Right hindlimb (tissue), 1 donor: ENCODE results near the gene CYBA.

Experiments
- DNase-seq: peaks from one replicate; pipeline ENCODE4 v3.0.0-alpha.2; 2018

CYBA gene

DNA sequence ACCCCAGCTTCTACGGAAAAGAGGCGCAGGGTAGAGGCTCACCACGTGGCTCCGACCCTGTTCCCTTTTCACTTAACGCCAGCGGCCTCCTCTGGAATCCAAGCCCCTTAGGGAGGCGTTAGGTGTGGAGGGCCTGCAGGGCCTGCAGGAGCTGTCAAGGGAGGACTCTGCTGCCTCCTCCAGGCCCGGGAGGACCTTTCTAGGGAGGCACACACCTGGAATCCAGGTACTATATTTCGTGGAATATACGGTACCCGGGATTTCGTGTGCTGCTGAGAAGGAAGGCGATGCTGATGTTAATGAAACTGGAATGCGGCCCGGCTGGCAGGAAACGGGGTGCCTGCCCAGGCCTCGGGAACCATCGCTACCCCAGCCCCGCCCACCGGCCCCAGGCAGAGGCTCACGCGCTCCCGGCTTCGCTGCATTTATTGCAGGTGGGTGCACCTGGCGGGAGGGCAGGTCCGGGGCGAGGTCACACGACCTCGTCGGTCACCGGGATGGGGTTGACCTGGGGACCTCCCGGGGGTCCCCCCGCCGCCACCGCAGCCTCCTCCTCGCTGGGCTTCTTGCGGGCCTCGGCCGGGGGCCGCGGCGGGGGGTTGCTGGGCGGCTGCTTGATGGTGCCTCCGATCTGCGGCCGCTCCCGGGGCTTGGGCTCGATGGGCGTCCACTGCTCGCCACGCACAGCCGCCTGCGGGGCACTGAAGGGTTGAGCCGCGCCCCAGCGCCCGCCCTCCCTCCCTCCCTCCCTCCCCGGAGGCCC, 7.8 kb downstream of the CYBA start:
- no peak for DNase-seq

GRCh38 chr16:88640498-88641247, 10.2 kb downstream of the CYBA start:
- DNase-seq: no peak

GRCh38 chr16:88640039-88640495, 10.8 kb downstream of the CYBA start:
- DNase-seq: no peak

DNA sequence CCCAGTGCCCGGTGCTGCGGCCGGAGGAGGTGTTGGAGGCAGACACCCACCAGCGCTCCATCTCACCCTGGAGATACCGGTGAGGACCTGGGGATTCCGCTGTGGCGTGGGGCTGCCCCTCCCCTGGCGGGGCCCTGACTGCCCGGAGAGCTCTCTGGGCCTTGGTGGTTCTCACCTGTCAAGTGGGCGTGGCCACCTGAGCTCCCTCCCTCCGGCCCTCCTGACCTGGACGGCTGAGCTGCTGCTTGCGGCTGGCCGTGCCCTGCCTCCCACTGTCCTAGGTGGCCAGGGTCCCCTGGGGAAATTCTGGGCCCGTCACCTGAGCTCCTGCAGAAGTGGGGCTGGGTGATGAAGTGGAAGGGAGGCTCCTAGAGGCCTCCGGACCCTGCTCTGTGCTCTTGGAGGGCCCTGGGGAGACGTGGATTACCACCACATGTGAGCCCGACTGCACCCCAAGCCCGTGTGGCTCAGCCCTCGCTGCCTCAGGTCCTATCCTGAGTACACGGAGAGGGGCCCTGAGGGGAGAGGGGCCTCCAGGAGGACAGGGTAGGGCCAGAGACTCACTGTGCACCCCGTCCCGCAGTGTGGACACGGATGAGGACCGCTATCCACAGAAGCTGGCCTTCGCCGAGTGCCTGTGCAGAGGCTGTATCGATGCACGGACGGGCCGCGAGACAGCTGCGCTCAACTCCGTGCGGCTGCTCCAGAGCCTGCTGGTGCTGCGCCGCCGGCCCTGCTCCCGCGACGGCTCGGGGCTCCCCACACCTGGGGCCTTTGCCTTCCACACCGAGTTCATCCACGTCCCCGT, 11.4 kb downstream of the CYBA start:
- DNase-seq: no peak

DNA sequence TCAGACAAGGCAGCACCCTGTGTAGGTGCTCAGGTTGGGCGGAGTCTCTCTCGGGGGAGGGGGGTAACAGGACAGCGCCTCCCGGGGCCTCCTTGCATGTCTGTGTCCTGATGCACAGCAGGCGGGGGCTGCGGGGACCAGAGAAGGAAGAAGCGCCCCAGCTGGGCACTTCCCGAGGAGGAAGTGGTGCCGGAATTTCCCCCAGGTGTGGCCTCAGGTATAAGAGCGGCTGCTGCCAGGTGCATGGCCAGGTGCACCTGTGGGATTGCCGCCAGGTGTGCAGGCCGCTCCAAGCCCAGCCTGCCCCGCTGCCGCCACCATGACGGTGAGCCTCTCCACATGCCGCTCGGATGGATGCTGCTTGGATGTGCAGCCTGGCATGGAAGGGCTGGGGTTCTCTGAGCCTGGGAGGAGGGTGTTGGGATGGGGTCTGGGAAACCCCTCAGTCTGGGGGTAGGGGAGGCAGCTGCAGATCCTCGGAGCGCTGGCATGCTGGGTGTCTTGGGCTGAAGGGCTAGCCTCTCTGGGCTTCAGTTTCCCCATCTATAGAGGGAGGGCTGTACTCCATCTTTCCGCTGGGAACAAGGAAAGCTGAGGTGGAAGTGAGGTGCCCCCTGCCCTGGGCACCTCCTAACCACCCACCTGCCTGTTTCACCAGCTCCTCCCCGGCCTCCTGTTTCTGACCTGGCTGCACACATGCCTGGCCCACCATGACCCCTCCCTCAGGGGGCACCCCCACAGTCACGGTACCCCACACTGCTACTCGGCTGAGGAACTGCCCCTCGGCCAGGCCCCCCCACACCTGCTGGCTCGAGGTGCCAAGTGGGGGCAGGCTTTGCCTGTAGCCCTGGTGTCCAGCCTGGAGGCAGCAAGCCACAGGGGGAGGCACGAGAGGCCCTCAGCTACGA, 12.3 kb downstream of the CYBA start, which contains the start of gene IL17C:
IL17C (plus strand) TSS at position 250 of the 908 bp plus-strand sequence; CDS start at position 320, 70 bp downstream.
- DNase-seq: no peak

DNA sequence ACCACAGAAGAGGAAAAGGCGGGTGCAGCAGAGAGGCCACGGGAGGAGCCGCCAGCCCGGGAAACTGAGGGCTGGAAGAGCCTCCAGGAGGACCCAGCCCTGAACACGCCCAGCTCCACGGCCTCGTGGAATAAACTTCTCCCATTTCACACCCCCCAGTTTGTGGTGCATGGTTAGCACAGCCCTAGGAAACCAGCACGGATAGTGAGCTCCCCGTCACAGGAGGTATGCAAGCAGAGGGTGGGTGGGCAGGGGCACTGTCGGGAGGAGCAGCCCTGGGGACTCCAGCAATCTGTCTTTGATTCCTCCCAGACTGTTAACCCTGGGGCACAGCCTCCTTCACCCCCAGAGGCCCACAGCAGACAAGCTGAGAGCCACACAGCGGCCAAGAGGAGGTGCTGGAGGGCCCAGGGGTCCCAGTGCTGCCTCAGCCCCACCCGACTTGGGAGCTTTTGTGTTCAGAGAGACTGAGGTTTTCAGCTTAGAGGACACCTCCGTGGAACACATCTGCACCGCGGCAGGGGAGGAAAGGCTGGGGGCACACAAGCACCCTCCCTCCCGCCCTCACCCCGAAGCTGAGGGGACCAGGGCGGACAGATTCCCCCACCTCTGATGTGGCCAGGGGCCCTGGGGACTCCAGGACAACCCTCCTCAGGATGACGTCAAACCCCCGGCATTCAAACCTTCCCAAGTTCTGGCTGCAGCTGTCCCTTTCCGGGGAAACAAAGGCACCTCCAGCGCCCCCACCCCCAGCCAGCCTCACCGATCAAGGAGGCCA, 14.2 kb downstream of the CYBA start:
- DNase-seq: no peak

- DNase-seq: no peak
Observed at GRCh38 chr16:88635671-88636319, 15.1 kb downstream of the CYBA start.

DNA sequence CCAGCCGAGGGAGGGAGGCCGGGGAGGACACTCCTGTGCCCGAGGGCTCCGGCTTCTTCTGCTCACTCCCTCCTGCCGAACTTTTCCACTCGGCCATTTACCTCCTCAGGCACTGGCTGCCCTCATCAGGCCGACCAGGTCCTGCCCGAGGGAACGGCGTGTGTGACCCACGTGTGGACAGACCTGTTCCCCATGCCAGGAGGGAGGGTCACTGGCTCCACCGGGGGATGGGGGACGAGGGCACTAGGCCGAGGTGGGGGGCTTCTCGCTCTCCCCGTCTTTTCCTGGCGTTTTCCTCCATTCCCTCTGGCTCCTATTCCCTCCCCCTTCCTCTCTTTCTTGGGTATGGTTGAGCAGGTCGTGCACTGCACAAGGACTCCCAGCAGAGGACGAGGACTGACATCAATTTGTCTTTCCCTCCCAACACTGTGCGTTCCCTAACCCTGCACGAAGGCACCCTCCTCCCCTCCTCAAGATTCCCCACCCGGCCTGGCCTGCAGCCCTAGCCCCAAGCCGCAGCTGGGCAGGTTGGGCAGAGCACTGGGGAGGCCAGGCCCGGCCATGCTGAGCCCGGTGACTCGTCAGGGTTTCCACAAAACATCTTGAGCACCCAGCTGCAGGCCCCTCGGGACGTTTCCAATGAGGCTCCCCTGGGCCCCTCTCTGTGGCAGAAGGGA, 15.7 kb downstream of the CYBA start:
- no peak for DNase-seq

DNA sequence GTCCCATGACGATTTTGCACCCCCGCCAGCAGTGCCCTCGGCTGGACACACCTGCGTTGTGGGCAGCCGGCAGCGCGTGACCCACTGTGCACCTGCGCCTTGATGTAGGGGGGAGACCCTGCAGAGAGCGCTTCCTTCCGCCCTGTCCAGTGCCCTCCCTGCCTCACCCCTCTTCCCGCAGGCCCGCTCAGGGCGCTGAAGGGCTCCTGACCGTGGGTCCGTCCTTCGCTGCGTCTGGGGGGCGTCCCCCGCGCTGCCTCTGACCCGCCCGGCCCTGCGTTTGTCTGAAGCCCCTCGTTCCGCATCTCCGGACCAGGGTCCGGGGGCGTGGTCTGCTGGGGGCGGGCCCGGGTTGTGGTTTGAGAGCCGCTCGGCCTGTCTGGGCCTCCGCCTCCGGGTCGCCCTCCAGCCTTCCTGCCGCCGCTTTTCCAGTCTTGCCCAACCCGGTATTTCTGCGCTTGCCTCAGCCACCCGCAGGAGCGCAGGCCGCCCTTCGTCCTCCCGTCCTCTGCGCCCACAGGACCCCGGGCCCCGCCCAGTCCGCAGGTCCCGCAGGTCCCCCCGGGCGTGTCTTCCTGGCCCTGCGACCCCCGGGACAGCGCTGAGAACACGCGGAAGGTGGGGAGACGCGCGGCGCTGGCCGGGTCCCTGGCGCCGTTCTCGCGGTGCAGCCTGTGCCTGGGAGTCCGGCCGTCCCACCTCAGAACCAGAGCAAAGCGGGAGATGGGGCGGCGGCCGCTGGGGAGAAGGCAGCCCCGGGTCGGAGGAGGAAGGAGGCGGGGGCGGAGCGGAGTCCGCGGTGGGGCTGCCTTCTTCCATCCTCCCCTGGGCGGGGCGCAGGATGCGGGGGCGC, 16.5 kb downstream of the CYBA start:
- no peak for DNase-seq

GRCh38 chr16:88633684-88634140, 17.1 kb downstream of the CYBA start:
- DNase-seq: no peak

DNA sequence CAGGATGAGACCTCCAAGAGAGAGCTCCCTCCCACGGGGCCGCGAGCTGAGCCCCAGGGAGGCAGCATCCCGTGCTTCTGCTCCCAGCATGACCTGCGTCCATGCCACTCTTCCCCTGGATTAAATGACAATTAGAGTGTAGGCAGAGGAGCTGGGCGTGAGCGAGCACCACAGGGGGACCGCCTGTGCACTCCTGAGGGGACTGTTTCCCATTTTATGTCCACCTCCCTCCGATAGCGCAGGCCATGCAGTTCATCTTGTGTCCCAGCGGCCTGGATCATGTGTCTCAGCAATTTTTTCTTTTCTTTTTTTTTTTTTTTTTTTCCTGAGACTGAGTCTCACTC, 18.3 kb downstream of the CYBA start:
- DNase-seq: no peak

DNA sequence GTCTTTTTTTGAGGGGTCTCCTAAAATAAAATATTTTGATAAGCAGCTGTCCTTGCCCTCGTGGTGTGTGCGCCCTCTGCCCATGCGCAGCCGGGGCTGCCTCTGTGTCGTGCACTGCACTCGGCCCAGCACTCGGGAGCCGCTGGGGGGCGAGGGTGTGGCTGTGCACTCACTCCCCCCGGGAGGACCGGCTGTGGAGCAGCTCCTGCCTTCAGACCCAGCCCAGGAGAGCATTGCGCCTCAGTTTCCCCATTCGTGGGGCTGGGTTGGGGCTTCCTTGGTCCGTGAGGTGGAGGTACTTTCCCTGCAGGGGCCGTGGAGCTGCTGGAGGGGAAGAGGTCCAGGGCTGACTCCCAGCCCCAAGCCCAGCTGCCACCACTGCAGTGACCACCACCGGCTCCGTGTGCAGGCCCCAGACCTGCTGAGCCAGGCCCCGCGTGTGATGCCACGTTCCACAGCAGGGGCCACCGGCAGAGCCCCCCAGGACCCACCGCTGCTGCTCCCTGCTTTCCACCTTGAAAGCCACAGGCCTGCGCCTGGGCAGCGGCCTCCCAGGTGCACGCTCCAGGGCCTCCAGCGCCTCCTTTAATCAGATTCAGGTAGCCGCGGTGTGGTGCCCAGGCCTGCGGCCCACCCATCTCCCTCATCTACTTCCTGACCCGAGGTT, 18.8 kb downstream of the CYBA start:
- DNase-seq: no peak

DNA sequence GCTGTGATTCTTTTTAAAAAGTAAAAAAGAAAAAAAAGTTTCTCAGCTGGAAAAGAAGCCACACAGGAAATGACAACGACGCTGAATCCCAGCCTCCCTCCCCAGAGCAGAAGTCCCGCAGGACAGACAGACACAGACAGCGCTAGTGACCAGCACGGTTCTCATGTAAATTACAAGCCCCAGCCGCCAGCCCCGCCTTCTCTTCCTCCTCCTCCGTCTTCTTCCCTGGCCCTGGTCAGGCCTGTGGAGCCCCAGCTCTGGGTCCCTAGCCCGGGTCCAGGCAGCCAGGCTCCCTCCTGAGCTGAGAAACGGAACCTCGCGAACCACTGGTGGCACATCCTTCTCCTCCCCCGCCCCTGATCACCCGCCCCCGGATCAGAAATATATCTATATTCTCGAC, 19.5 kb downstream of the CYBA start:
- no peak for DNase-seq

DNA sequence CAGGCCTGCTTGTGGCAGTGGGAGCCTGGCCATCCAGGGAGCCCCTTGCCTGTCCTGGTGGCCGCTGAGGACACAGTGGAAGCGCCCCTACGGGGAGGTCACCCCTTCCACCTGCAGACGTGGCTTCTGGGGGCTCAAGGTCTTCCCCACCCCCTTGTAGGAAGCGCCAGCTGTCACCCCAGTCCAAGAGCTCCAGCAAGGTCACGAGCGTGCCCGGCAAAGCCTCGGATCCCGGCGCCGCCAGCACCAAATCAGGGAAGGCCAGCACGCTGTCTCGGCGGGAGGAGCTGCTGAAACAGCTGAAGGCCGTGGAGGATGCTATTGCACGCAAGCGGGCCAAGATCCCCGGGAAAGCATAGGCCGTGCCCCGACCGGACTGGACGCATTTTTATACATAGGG, 19.9 kb downstream of the CYBA start:
- DNase-seq: no peak

GRCh38 chr16:88630433-88630832, 20.4 kb downstream of the CYBA start:
- DNase-seq: no peak

DNA sequence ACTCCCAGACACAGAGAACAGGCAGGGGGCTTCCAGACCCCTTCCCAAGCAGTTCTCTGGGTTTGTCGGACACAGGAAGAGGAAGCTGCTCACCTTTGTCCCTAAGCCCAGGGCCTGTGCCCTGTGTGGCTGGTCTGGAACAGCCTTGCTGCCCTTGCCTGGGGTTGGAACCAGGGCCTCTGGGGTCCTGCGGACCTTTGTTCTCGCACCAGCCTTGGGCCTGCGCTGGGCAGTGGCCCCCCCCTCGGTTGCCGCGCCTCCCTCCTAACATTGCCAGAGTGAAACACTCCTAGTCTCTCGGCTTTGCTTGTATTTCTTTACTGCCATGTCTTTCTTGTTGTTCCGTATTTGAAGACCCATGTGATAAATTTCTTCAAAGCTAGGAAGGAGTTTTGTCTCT, 21.0 kb downstream of the CYBA start:
- no peak for DNase-seq

DNA sequence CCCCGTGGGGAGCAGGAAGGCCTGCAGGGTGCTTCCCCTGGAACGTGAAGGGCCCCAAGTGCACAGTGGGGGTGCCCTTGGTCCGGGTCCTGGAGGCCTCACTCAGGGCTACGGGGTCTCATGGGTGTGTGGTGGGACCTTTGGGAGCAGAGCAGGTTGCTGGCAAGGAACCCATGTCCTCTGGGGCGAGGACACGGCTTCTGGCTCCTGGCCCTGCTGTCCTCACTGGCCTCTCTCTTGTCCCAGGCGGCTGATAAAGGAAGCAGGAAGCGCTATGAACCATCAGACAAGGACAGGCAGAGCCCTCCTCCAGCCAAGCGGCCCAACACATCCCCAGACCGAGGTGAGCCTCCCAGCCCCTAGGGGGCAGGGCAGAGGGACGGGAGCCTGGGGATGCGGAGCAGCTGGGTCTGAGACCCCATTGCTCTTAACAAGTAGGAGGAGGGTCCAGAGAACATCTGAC, 22.3 kb downstream of the CYBA start:
- DNase-seq: no peak
